ENCODE results near the gene FBXL16. TPM values are rescaled to one million over a fixed set of nuclear protein-coding genes. Genes with fewer than 3 reads are reported as not detected.

The FBXL16 gene
- total RNA-seq, 1 experiment from 2014 or later = 22.2 TPM

DNA sequence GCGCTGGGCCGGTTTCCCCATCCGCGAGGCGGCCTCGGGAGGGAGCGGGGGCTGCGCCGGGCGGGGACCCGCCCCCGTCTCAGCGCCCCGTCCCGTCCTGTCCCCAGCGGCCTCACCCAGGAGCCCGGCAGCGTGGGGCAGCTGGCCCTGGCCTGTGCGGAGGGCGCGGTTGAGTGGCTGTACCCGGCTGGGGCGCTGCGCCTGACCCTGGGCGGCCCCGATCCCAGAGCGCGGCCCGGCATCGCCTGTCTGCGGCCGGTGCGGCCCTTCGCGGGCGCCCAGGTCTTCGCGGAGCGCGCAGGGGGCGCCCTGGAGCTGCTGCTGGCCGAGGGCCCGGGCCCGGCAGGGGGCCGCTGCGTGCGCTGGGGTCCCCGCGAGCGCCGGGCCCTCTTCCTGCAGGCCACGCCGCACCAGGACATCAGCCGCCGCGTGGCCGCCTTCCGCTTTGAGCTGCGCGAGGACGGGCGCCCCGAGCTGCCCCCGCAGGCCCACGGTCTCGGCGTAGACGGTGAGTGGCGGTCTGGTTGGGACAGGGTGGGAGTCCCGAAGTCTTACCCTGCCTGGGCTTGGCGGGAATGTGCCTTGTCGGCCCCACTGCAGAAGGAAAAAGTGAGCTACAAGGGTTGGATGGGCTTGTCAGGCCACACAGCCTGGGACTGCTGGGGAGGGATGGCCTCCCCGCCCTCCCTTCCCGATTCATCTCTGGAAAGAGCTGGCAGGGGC, 10.0 kb upstream of the FBXL16 start:
- Histone ChIP-seq H3K79me2 (ENCODE audit: low read depth) (peaks cover 4% of the 10 kb centered on the region; the same call in 1 of the 2 replicates), H3K27me3 (ENCODE audit: insufficient read depth, low read depth) (peaks cover 7% of the 10 kb centered on the region; the same call in 1 of the 2 replicates), H2AFZ (0 out of 2 replicates have a peak overlapping the region, but pooled peaks have one; percentile 33), H3F3A (ENCODE audit: insufficient read depth, low read depth) (peaks cover 44% of the 10 kb centered on the region), H4K20me1 (ENCODE audit: insufficient read depth) (peaks cover 12% of the 10 kb centered on the region; the same call in 1 of the 2 replicates), H3K4me2 (peak overlapping the region; percentile 85), H3K4me1 (replicated peaks; ENCODE audit: insufficient read depth) (peaks cover 55% of the 10 kb centered on the region), H3K4me3 (peak overlapping the region; percentile 81), H3K27ac (no peak overlapping the region), H3K9me2 (ENCODE audit: insufficient read depth) (no peaks in the 10 kb centered on the region), H3K36me3 (ENCODE audit: low read depth) (no peaks in the 10 kb centered on the region), H3K9me3 (ENCODE audit: insufficient read depth, low read depth) (no peaks in the 10 kb centered on the region)
- no peak for TF ChIP-seq EZH2 (IDR thresholded peaks at IDR 0.05; ENCODE audit: low read depth)
- TF ChIP-seq, protein P1, sequence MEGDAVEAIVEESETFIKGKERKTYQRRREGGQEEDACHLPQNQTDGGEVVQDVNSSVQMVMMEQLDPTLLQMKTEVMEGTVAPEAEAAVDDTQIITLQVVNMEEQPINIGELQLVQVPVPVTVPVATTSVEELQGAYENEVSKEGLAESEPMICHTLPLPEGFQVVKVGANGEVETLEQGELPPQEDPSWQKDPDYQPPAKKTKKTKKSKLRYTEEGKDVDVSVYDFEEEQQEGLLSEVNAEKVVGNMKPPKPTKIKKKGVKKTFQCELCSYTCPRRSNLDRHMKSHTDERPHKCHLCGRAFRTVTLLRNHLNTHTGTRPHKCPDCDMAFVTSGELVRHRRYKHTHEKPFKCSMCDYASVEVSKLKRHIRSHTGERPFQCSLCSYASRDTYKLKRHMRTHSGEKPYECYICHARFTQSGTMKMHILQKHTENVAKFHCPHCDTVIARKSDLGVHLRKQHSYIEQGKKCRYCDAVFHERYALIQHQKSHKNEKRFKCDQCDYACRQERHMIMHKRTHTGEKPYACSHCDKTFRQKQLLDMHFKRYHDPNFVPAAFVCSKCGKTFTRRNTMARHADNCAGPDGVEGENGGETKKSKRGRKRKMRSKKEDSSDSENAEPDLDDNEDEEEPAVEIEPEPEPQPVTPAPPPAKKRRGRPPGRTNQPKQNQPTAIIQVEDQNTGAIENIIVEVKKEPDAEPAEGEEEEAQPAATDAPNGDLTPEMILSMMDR (conservative IDR thresholded peaks at IDR 0.05) = no peak; the same call in 1 of the 2 replicates
- no TSS peak for BruUV-seq (replicated peaks)
- POLR2A ChIA-PET (ENCODE audit: unreplicated experiment) = interaction anchor here (0.7 to 1.5 kb wide), 4 partner anchors 10 to 93 kb away, joined by 3 to 26 read pairs (median 14); partner anchors contain the start of genes CCDC78, CHTF18 and RPUSD1
- CTCF ChIA-PET = interaction anchor here (0.6 kb wide), 2 partner anchors 43 to 581 kb away, joined by 3 read pairs; no protein-coding TSS in a partner anchor
- intact Hi-C loops (cut with micrococcal nuclease; ENCODE audit: unreplicated experiment) = no loop called here
- DNase-seq = peak in 1 of 2 experiments; percentile 45

DNA sequence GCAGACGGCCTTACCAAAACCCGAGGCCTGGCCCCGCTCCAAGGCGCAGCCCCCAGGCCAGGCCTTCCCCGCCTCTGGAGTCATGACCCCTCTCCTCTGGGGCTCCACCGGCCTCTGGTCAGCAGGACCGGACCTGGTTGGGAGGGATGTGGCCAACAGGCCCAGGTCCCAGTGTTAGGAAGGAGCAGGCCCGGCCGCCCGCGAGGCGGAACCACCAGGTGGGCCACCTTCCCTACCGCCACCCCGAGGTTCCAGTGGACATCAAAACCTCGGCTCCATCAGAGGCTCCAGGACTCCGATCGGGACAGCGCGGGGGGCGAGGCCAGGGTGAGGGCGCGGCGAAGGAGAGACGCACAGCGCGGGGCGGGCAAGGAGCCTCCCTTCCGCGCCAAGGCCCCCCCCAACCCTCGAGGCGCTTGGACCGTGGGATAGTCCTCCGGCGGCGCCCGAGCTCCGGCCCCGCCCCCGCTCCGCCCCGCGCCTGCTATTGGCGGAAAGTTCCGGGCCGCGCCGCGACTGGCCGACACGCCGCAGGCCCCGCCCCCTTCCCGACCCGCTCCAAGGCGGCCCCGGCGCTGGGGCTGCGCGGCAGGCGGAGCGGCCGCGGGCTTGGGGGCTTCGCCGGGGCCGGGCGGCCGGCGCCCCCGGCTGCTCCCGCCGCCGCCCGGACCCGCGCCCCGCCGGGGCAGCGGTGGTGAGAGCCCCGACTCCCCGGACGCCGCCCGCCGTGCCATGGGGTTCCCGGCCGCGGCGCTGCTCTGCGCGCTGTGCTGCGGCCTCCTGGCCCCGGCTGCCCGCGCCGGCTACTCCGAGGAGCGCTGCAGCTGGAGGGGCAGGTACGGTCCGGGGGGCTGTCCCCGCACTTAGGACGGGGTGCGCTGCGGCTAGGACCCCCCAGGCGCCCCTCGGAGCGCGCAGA, 9.2 kb upstream of the FBXL16 start, which contains the start of gene METRN:
Gene METRN, plus strand, starts transcription at position 561 of the 919 bp plus-strand sequence. Its CDS starts 172 bp downstream, at position 733.
- peaks cover 4% of the 10 kb centered on the region; the same call in 1 of the 2 replicates for H3K79me2 ChIP-seq (ENCODE audit: low read depth)
- peaks cover 13% of the 10 kb centered on the region for H3K27me3 ChIP-seq (ENCODE audit: insufficient read depth, low read depth)
- H3K9me3 ChIP-seq (ENCODE audit: insufficient read depth, low read depth) = no peaks in the 10 kb centered on the region
- H3K36me3 ChIP-seq (ENCODE audit: low read depth) = no peaks in the 10 kb centered on the region
- peak; percentile 67 to 96 for DNase-seq
- H2AFZ ChIP-seq = 0 out of 2 replicates have a peak within 1 kb of the TSS, but pooled peaks have one; percentile 33
- ChIA-PET POLR2A (ENCODE audit: unreplicated experiment) (interaction anchor here (0.6 to 1.4 kb wide), 5 partner anchors 11 to 222 kb away, joined by 3 to 19 read pairs (median 9); partner anchors contain the start of genes CCDC78, CHTF18 and RPUSD1), CTCF (interaction anchor here (0.6 kb wide), 1 partner anchor 33 kb away, joined by 3 read pairs; no protein-coding TSS in a partner anchor)
- peaks cover 51% of the 10 kb centered on the region for H3K4me1 ChIP-seq (replicated peaks; ENCODE audit: insufficient read depth)
- peak within 1 kb of the TSS; percentile 85 for H3K4me2 ChIP-seq
- BruUV-seq (replicated peaks) = no TSS peak
- H3K4me3 ChIP-seq = peak within 1 kb of the TSS; percentile 81
- no peaks in the 10 kb centered on the region for H3K9me2 ChIP-seq (ENCODE audit: insufficient read depth)
- H3K27ac ChIP-seq = no peak within 1 kb of the TSS; the same call in 1 of the 2 replicates
- TF ChIP-seq EZH2 (IDR thresholded peaks at IDR 0.05; ENCODE audit: low read depth) = no peak
- TF ChIP-seq, protein P1 (conservative IDR thresholded peaks at IDR 0.05) = no peak
- intact Hi-C loops (cut with micrococcal nuclease; ENCODE audit: unreplicated experiment) = loop anchor here (5.0 kb wide), 1 partner anchor 257 kb away; the partner anchor contains the start of gene LMF1
- peaks cover 12% of the 10 kb centered on the region; the same call in 1 of the 2 replicates for H4K20me1 ChIP-seq (ENCODE audit: insufficient read depth)
- H3F3A ChIP-seq (ENCODE audit: insufficient read depth, low read depth) = peaks cover 41% of the 10 kb centered on the region

Data from PC-9 (cell line).